HG02981 (cell line): ENCODE data around the gene OR2H2.

Experiments
- ATAC-seq: cut with Tn5 transposase; IDR thresholded peaks from one replicate; pipeline ENCODE4 v1.9.1; 2021; ENCODE audit warnings: mild to moderate bottlenecking, moderate library complexity; ENCODE audit not compliant: unreplicated experiment

Gene OR2H2

DNA sequence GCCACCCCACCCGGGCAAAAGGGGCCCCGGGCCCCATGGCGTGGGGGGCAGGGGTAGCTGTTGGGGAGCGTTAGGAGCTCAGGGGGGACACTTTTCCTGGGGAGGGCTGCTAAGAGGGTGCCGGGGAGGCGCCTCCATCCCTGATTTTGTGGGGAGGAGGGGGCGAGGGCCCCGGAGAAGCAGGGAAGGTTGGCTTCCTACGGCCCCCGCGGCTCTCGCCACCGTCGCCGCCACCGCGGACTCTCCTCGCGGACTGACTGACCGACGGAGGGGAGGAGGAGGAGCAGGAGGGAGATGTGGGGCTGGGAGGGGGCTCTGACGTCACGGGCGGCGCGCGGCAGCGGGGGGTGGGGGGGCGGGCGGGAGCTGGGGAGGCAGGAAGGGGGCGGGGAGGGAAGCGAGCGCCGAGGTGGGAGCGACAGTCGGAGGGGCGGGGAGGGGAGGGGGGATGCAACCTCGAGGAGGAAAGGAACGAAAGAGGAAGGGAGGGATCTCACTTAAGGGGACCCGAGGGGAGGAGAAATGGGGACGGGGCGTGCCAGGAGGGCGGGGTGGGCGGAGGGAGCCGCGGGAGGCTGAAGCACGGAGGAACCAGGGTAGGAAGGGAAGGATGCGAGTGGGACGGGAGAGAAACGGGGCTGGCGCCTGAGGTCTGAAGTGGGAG, 43.0 kb downstream of the OR2H2 start:
- ATAC-seq = no peak

DNA sequence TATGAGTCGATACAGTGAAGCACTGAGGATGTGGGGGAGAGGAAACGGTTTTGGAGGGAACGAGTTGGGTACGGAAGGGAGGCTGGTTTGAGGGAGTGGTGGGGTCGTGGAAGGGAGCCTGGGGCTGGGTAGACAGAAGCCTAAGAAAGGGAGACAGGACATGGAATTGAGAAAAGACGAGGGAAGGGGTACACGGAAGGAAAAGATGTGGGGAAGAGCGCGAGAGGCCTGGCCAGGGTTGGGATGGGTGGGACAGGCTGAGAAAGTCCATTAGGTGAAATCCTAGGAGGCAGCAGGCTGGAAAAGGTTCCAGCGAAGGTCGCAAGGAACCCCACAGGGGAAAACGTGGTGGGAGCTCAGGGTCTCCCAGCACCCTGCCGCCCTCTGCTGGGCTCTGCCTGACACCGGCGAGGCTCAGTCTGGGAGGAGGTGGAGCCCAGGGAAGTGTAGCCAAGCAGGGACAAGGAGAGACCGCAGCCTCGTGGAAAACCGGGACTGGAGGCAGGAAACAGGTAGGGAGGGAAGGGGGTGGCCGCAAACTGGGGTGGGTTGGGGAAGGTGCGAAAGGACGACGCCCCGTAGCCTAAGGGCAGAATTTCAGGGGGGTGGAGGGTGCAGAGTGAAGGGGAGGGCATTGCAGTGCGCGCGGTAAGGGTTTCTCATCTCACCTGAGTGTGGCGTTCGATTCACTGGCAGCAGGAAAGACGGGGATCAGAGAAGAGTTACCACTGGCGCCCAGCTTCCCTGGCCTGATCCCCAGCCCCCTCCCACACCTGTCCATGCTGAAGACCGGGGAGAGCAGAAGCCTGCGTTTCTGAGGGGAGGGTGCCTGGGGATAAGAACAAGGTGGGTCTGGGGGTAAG, 43.7 kb downstream of the OR2H2 start:
- no peak for ATAC-seq

GRCh38 chr6:29629571-29629970, 44.6 kb downstream of the OR2H2 start:
- no peak for ATAC-seq

DNA sequence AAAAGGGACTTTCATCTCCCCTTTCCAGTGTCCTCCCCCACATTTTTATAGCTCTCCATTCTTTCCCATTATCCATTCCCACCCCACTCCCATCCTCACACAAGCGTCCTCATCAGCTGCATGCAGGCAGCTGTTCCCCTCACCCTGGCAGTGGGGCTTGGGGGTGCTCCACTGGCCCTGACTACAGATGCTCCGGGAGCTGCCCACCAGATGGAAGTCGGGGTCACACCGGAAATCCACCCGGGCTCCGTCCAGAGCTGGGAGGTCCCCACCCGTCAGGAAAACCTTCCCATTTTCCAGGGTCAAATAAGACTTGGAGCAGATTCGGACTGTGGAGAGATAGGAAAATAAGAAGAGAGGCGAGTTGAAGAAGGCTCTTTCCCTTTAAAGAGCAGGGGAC, 45.4 kb downstream of the OR2H2 start:
- ATAC-seq = no peak

GRCh38 chr6:29631209-29631810, 46.4 kb downstream of the OR2H2 start:
- ATAC-seq = no peak

- ATAC-seq = no peak
Observed at GRCh38 chr6:29631860-29632731, 47.2 kb downstream of the OR2H2 start.

DNA sequence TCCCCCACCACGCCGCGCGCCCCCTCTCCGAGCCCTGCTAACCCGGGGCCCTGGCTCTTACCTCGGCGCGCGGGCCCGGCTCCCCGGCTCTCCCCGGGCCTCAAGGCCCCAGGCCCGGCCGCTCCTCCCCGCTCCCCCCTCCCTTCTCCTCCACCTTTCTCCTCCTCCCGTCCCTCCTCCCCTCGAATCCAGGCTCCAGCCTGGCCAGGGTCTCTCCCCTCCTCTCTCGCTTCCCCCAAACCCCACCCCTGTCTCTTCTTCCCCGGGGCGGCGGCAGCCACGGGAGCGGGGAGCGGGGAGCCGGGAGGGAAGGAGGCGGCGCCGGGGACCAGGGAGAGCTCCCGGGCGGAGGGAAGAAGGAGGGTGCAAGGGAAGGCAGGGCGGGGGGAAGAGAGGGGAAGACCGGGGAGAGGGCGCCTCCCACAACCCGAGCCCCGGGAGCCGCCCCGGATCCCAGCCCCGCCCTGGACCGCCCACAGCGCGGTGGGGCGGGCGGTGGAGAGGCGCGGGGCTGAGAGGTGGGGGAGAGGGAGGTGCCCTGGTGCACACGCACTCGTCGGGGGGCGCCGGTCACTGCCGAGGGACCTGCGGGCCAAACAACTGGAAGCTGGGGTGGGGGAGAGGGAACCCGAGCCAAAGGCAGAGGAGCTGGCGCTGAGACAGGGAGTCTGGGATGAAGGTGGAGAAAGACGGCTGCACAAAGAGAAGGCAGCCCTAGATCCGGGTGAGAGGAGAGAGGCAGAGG, 48.0 kb downstream of the OR2H2 start, which contains the start of gene GABBR1:
Gene GABBR1, minus strand, starts transcription at position 395 of the 745 bp plus-strand sequence. CDS start 798 bp downstream, outside the sequence.
- no peak for ATAC-seq

- ATAC-seq = no peak
Observed at GRCh38 chr6:29633534-29633905, 48.6 kb downstream of the OR2H2 start.

- ATAC-seq = no peak
Observed at GRCh38 chr6:29637247-29637646, 52.3 kb downstream of the OR2H2 start.
